NB4 (cell line): Measurements from ENCODE around the gene AFF2.

Source experiments
- MYC ChIP-seq: IDR thresholded peaks from 2 replicates; pipeline ENCODE4 v1.6.1; 2011; ENCODE audit warnings: low read depth, low read length
- POLR2A ChIP-seq: IDR thresholded peaks from 2 replicates; pipeline ENCODE4 v1.6.1; 2011; ENCODE audit warnings: mild to moderate bottlenecking; ENCODE audit not compliant: insufficient read length; ENCODE audit errors: extremely low read depth
- TF ChIP-seq, protein P1 (sequence below): IDR thresholded peaks from one replicate; pipeline ENCODE4 v1.5.1; 2012; ENCODE audit warnings: low read depth, low read length
- TF ChIP-seq, protein P2 (sequence below): IDR thresholded peaks from 2 replicates; pipeline ENCODE4 v1.6.1; 2011; ENCODE audit warnings: low read depth, low read length

DNA sequence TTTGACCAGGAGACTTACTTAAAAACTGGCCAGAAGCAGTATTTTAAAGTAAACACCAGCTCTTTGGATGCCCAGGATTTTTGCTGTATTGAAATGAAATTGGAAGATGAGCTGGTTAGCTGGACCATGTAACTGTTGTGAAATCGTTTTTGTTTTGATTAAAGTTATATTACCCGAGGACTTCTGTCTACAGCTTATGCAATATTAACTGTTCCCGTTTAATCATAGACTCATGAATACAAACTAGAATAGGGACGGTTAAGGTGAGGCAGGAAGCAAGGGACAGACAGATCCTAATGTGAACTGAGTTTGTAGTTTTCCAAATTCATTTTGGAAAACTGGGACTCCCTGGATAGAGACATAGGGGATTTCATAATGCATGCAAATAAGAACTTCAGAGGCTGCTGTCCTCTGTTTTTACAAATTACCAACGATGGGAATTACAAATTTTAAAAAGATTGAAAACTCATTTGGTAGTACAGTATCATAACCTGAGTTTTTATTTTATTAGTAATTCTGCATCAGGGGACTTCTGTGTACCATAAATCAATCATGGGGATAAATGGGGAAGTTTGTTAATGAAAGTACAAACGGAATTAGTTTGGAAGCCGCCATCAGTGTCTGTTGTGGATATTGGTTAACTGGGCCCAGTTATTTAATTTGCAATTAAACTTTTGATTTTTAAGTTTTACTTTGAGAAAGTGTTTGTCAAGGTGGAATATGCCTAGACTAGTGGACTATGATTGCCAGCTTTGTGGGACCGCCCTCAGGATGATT, 304.4 kb downstream of the AFF2 start:
- TF ChIP-seq, protein P1, sequence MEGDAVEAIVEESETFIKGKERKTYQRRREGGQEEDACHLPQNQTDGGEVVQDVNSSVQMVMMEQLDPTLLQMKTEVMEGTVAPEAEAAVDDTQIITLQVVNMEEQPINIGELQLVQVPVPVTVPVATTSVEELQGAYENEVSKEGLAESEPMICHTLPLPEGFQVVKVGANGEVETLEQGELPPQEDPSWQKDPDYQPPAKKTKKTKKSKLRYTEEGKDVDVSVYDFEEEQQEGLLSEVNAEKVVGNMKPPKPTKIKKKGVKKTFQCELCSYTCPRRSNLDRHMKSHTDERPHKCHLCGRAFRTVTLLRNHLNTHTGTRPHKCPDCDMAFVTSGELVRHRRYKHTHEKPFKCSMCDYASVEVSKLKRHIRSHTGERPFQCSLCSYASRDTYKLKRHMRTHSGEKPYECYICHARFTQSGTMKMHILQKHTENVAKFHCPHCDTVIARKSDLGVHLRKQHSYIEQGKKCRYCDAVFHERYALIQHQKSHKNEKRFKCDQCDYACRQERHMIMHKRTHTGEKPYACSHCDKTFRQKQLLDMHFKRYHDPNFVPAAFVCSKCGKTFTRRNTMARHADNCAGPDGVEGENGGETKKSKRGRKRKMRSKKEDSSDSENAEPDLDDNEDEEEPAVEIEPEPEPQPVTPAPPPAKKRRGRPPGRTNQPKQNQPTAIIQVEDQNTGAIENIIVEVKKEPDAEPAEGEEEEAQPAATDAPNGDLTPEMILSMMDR = no peak
- TF ChIP-seq MYC = no peak
- no peak for TF ChIP-seq POLR2A
- TF ChIP-seq, protein P2, sequence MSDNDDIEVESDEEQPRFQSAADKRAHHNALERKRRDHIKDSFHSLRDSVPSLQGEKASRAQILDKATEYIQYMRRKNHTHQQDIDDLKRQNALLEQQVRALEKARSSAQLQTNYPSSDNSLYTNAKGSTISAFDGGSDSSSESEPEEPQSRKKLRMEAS = no peak
